ENCODE results near the gene FAM227B.
"Not testable (repeated sequence)": the region's sequence is repeated elsewhere in the genome, so short reads cannot be mapped to it uniquely, and the experiment has no call there.

Gene FAM227B

DNA sequence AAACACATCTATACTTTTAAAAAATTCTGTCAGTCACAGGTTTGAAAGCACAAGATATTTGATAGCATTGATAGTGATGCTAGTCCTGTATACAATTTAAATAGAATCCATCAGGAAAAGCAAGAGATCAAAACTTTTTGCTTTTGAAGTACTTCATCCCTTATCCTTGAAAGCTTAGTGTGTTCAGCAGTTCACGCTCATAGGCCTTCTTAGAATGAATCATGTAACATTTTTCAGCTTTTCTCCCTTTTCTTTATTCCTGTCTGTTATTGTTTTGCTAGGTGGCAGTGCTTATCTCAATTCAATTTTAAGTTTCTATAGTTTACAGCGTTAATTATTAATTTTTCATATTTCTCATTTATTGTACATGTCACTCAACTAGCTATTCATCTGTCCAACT, 128.5 kb downstream of the FAM227B start:
- no peak for DNase-seq

- DNase-seq, result no peak
Observed at GRCh38 chr15:49490966-49491365, 129.7 kb downstream of the FAM227B start.

- not testable (repeated sequence) for DNase-seq
Observed at GRCh38 chr15:49485401-49485800, 135.2 kb downstream of the FAM227B start.

- DNase-seq, result not testable (repeated sequence)
Observed at GRCh38 chr15:49478982-49479381, 141.6 kb downstream of the FAM227B start.

DNA sequence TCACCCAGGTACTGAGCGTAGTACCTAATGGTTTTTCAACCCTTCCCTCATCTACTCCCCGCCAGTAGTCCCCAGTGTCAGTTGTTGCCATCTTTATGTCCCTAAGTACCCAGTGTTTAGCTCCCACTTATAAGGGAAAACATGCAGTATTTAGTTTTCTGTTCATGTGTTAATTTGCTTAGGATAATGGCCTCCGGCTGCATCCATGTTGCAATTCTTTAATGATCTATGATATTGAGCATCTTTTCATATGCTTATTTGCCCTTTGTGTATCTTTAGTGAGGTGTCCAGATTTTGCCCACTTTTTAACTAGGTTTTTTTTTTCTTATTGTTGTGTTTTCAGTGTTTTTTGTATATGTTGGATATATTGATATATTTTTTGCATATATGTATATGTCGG, 142.6 kb downstream of the FAM227B start:
- DNase-seq, result not testable (repeated sequence)

- no peak for DNase-seq
Observed at GRCh38 chr15:49473031-49473430, 147.6 kb downstream of the FAM227B start.

DNA sequence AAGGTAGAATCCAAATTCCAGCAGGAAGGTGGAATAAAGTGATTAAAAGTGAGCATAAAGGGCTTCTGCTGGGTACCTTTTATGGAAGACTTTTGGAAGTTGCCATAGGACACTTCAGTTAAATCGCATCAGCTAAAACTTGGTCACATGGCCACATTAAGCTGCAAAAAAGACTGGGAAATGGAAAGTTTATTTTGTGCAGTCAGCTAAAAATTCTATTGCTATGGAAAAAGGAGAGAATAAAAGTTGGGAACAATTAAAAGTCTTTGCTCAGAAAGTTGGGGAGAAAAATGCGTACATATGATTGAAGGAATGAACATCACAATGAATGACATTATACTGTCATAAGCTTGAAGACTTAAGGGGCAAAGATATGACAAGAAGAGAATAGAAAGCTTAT, 148.3 kb downstream of the FAM227B start:
- no peak for DNase-seq

DNA sequence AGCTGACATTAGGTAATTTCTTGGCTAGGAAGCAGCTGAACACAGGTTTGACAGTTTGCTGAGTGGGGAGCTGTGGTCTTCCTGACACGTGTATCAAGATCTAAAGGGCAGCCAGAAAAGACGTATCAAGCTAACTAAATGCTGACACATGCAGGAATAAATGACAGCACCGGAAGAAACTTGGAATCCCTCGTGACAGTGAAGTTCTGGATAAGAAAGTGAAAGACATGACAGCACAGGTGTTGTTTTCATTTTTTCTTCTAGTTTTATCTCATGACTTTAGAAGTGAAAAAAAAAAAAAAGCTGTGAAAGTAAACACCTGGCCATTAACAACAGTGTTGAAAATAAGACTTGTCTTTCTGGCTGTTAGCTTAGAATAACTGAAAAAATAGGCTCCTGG, 148.9 kb downstream of the FAM227B start:
- DNase-seq, result no peak

DNA sequence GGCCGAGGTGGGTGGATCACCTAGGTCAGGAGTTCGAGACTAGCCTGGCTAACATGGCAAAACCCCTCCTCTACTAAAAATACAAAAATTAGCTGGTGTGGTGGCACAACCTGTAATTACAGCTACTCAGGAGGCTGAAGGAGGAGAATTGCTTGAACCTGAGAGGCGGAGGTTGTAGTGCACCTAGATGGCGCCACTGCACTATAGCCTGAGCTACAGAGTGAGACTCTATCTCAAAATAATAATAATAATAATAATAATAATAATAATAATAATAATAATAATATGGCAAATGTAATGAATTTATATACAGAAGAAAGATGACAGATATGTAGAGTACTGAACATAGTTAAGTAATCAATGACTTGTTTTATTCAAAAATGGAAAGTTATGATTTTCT, 149.4 kb downstream of the FAM227B start:
- peak; percentile 2 for DNase-seq

- DNase-seq, result no peak
Observed at GRCh38 chr15:49468481-49468839, 152.2 kb downstream of the FAM227B start.

GRCh38 chr15:49467746-49468480, 152.7 kb downstream of the FAM227B start:
- no peak for DNase-seq

DNA sequence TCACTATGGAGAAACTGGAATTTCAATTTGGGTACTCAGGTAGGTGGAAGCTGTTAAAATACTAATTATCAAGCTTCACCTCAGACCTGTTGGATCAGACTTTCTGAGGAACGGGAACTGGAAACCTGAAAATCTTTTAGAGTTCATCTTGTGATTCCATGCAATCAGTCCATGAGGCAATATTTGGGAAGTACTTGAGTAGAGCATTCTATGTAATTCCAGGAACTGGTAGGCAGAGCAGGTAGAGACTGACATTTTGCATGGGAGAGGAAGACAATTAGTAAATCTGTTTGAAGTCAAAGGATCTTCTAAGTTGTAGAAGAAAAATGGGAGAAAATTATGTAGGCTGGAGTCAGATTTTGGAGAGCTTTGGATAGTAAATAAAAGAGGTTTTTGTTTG, 154.5 kb downstream of the FAM227B start:
- no peak for DNase-seq

DNA sequence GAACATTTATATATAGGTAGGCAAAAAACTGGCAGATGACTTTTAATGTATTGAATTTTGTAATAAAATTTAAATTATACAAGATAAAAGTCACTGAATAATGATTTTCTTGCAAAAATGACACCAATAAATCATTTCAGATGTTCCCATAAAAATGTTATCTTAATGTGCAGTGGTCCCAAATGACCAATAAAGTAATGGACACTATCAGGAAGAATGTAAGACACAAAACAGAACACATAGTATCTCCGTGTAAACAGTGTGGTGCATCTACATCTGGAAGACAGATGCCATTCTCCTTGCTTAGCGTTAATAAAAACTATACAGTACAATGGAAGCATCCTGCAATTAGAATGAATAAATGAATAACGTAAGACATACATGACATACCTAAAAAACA, 156.1 kb downstream of the FAM227B start:
- no peak for DNase-seq

DNA sequence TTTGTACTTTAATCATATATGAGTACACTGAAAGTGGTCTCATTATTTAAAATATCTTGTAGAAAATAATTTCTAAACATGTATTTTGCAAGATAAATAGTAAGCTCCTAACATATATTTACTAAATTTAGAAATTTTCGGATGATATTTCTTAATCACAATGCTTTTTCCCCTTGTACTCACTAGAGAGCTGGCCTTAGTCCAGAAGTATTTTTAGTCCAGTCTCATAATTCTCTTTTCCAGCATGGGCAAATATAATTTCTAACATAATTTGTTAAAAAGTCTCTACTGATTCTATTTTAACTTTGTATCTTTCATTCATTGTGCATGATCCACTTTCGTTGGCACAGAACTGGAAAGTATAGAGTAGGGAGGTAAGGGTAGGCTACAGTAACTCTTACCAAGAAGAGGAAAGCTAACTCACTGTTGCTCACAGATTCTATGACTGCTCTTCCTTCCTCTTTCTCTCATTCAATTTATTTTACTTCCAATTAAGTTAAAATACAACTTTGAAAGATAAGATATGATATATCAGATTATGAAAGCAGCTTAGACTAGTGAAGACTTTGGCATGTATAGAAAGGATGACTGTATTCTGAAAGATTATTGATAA, 158.3 kb downstream of the FAM227B start:
- DNase-seq, result no peak

DNA sequence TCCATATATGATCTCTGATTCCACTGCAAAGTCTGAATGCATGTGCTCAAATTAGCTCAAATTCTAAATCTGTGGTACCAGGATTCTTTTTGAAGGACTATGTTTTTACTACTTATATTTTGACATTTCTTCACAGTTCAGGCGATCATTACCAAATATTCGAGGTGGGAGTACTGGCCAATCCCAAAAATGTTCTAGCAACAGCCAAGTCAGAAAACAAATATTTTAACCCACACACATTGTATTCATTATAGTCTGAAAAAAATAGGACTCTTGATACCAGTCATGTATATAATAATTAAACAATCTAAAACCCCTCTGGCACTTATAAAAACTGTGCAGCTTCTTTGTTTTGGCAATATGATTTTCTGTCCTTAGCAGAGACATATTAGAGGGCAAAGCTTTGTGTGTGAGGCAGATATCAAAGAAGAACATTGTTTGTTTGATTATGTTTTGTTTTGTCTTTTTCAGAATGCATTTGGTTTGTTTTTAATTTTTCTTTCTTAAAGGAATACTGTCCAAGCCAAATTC, 160.1 kb downstream of the FAM227B start:
- DNase-seq, result no peak

DNA sequence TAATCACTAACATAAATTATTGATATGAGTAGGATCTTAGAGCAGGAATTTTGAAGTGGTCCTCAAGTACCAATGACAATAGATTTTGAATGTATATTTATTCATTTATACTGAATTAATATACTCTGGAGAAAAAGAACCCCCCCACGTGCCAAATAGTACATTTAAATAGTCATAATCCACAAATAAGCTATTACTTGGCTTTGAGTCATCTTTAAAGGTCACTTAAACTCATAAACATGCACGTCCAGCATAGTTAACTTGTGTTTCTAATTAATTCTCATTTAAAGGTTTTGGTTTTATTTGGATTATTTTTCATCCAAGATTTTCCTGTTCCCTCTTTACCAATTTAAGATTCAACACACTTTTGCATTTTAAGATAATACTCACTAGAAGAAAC, 162.5 kb downstream of the FAM227B start:
- no peak for DNase-seq

GRCh38 chr15:49456166-49456565, 164.5 kb downstream of the FAM227B start:
- DNase-seq, result no peak

GRCh38 chr15:49452595-49452994, 168.0 kb downstream of the FAM227B start:
- DNase-seq, result no peak

DNA sequence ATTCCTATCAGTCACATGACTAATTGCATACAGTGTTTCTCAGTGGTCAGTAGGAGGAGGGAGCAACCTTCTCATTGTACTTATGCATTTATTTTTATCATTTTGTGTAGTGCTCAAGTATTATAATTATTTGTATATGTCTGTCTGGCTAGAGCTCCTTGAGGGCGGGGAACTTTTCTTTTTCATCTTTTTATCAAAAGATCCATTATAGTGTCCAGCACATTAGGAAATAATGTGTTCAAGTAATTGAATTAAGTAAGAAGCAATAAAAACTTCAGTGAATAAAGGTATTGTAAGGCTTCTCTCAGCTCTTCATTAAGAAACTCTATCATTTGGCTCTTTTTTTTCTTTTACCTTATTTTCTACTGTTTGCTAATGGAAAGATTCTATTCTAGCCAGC, 178.8 kb downstream of the FAM227B start:
- DNase-seq, result no peak

- DNase-seq, result no peak
Observed at GRCh38 chr15:49441356-49441755, 179.3 kb downstream of the FAM227B start.

- DNase-seq, result no peak
Observed at GRCh38 chr15:49439678-49440395, 180.8 kb downstream of the FAM227B start.

- no peak for DNase-seq
Observed at GRCh38 chr15:49438962-49439631, 181.5 kb downstream of the FAM227B start.

DNA sequence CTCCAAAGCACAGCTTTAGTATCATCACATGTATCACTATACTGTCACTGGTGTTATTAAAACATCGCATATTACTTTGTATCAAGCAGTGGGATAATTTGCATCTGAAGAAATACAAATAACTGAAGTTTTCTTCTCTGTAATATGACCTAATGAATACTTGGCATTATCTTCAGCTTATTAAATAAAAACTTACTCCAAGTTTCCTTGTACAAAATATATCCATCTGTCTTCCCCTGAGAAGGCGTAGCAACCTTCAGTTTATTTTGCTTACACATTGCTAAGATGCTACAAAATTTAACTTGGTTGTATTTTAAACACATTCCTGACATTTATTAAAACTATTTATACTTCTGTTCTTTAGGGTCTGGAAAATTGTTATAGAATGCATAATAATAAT, 183.9 kb downstream of the FAM227B start:
- DNase-seq, result no peak

Measured in NCI-H1436 (cell line).